SK-N-SH (cell line): ENCODE results near the gene SINHCAF. TPM values are rescaled to one million over a fixed set of nuclear protein-coding genes. Genes with fewer than 3 reads are reported as not detected.

ENCODE experiments used
- CTCF ChIA-PET: fragments of 300-600, 350-600 bp; formaldehyde crosslinking; extraction: SDS; loops from one replicate; lab custom pipeline; 2021; lab: Yijun Ruan, JAX
- POLR2A ChIA-PET: fragments of 350-600 bp; sonication (Branson Sonifier 250); formaldehyde crosslinking; extraction: SDS; loops from one replicate; lab custom pipeline; 2020; ENCODE audit warnings: antibody characterized with exemption, inconsistent platforms; lab: Yijun Ruan, JAX
- DNase-seq: peaks from one replicate; pipeline ENCODE4 v3.0.0; 2012
- H2AFZ ChIP-seq: fragments of 200-600 bp; sonication (generic); 2 replicates; pipeline ENCODE4 v1.8.1; 2016; ENCODE audit warnings: antibody characterized with exemption, mild to moderate bottlenecking, low read depth
- H3F3A ChIP-seq: fragments of 200-600 bp; sonication (generic); replicated peaks from 2 replicates; pipeline ENCODE3; 2016; ENCODE audit warnings: antibody characterized with exemption, mild to moderate bottlenecking; ENCODE audit not compliant: insufficient read depth
- H3K27ac ChIP-seq, 2 experiments: fragments of 200-500 bp in 1 of 2; fragments of 200-600 bp in 1 of 2; sonication (Bioruptor generic) in 1 of 2; sonication (generic), shearing (Covaris generic) in 1 of 2; 2 replicates each; pipeline versions ENCODE4 v1.5.1 to v1.6.1; 2014 to 2016; ENCODE audit warnings: low read depth in 2 of 2, inconsistent platforms in 1 of 2, low read length in 1 of 2, mild to moderate bottlenecking in 1 of 2, mixed read lengths in 1 of 2
- H3K27me3 ChIP-seq: fragments of 200-600 bp; sonication (generic), shearing (Covaris generic); 2 replicates; pipeline ENCODE4 v1.6.1; 2016; ENCODE audit warnings: mixed run types; ENCODE audit not compliant: insufficient read depth
- H3K36me3 ChIP-seq, 2 experiments: fragments of 200-500 bp in 1 of 2; fragments of 200-600 bp in 1 of 2; sonication (Bioruptor generic) in 1 of 2; sonication (generic) in 1 of 2; replicated peaks in 1 of 2; 2 replicates each; pipeline versions ENCODE3 to v1.5.1; 2014 to 2016; ENCODE audit warnings: low read length in 1 of 2, mild to moderate bottlenecking in 1 of 2; ENCODE audit not compliant: insufficient read depth in 2 of 2, control insufficient read depth in 1 of 2
- H3K4me1 ChIP-seq, 2 experiments: fragments of 200-500 bp in 1 of 2; fragments of 200-600 bp in 1 of 2; sonication (Bioruptor generic) in 1 of 2; sonication (generic), shearing (Covaris generic) in 1 of 2; 2 replicates each; pipeline versions ENCODE4 v1.5.1 to v1.6.1; 2014 to 2016; ENCODE audit warnings: low read depth in 1 of 2, low read length in 1 of 2, mixed run types in 1 of 2; ENCODE audit not compliant: insufficient read depth in 2 of 2, control insufficient read depth in 1 of 2
- H3K4me2 ChIP-seq: fragments of 200-600 bp; sonication (generic), shearing (Covaris generic); 2 replicates; pipeline ENCODE4 v1.6.1; 2017; ENCODE audit warnings: mixed run types
- H3K4me3 ChIP-seq, 2 experiments: fragments of 200-500 bp in 1 of 2; fragments of 200-600 bp in 1 of 2; sonication (Bioruptor generic) in 1 of 2; sonication (generic), shearing (Covaris generic) in 1 of 2; 2 replicates each; pipeline versions ENCODE4 v1.5.1 to v1.8.1; 2014 to 2016; ENCODE audit warnings: low read depth in 2 of 2, inconsistent platforms in 1 of 2, low read length in 1 of 2, mild to moderate bottlenecking in 1 of 2, mixed read lengths in 1 of 2, moderate library complexity in 1 of 2
- H3K79me2 ChIP-seq: fragments of 200-600 bp; sonication (generic); 2 replicates; pipeline ENCODE4 v1.8.1; 2017; ENCODE audit warnings: mild to moderate bottlenecking; ENCODE audit not compliant: insufficient read depth
- H3K9ac ChIP-seq: fragments of 200-600 bp; sonication (generic); 2 replicates; pipeline ENCODE4 v1.6.1; 2017; ENCODE audit warnings: mixed run types
- H3K9me2 ChIP-seq: fragments of 200-600 bp; sonication (generic); 2 replicates; pipeline ENCODE4 v1.6.1; 2017; ENCODE audit warnings: mixed run types
- H3K9me3 ChIP-seq: fragments of 200-600 bp; sonication (generic); 2 replicates; pipeline ENCODE4 v1.6.1; 2017; ENCODE audit warnings: mixed run types, mild to moderate bottlenecking, moderate library complexity
- H4K20me1 ChIP-seq: fragments of 200-600 bp; sonication (generic); 2 replicates; pipeline ENCODE4 v1.6.1; 2017; ENCODE audit warnings: mild to moderate bottlenecking, mixed run types; ENCODE audit not compliant: insufficient read depth
- CHD2 ChIP-seq: fragments of 150-350 bp; IDR thresholded peaks from 2 replicates; pipeline ENCODE4 v1.6.1; 2018; ENCODE audit warnings: low read length; ENCODE audit not compliant: partially characterized antibody
- EZH2phosphoT487 ChIP-seq: fragments of 200-600 bp; sonication (generic); IDR thresholded peaks from 2 replicates; pipeline ENCODE4 v1.6.1; 2017; ENCODE audit warnings: low read depth, mixed run types, mild to moderate bottlenecking, antibody characterized with exemption, moderate library complexity, borderline replicate concordance
- FOSL2 ChIP-seq: IDR thresholded peaks from 2 replicates; pipeline ENCODE4 v1.4.0; 2012; ENCODE audit warnings: low read depth, mild to moderate bottlenecking, moderate library complexity, borderline replicate concordance
- GATA2 ChIP-seq: sonication (generic); formaldehyde crosslinking; IDR thresholded peaks from 2 replicates; pipeline ENCODE4 v1.5.0; 2020; ENCODE audit warnings: mild to moderate bottlenecking, missing genetic modification reagents
- MEF2A ChIP-seq: IDR thresholded peaks from 2 replicates; pipeline ENCODE4 v1.4.0; 2012; ENCODE audit warnings: low read depth, borderline replicate concordance
- MXI1 ChIP-seq: IDR thresholded peaks from 2 replicates; pipeline ENCODE4 v1.6.1; 2012; ENCODE audit warnings: mild to moderate bottlenecking, low read depth, low read length, improper control_type of control experiment
- NFIC ChIP-seq: IDR thresholded peaks from 2 replicates; pipeline ENCODE4 v1.4.0; 2012; ENCODE audit warnings: borderline replicate concordance
- NRF1 ChIP-seq: IDR thresholded peaks from 2 replicates; pipeline ENCODE4 v1.6.1; 2012; ENCODE audit warnings: low read depth, mild to moderate bottlenecking, low read length
- PBX3 ChIP-seq: IDR thresholded peaks from 2 replicates; pipeline ENCODE4; 2012
- POLR2AphosphoS5 ChIP-seq: IDR thresholded peaks from 2 replicates; pipeline ENCODE4 v1.6.1; 2012; ENCODE audit warnings: low read depth, low read length
- RAD21 ChIP-seq: IDR thresholded peaks from 2 replicates; pipeline ENCODE4 v1.6.1; 2012; ENCODE audit warnings: mild to moderate bottlenecking, low read length
- RCOR1 ChIP-seq: fragments of 150-350 bp; IDR thresholded peaks from 2 replicates; pipeline ENCODE4 v1.6.1; 2017; ENCODE audit warnings: antibody characterized with exemption, low read length
- RFX5 ChIP-seq: IDR thresholded peaks from 2 replicates; pipeline ENCODE4 v1.6.1; 2012; ENCODE audit warnings: mild to moderate bottlenecking, improper control_type of control experiment, low read length
- SIN3A ChIP-seq: IDR thresholded peaks from 2 replicates; pipeline ENCODE4 v1.6.1; 2012; ENCODE audit warnings: low read depth, mild to moderate bottlenecking, low read length, moderate library complexity, borderline replicate concordance
- SMC3 ChIP-seq: IDR thresholded peaks from 2 replicates; pipeline ENCODE4 v1.6.1; 2012; ENCODE audit warnings: low read depth, low read length, improper control_type of control experiment
- TAF1 ChIP-seq: IDR thresholded peaks from 2 replicates; pipeline ENCODE4 v1.6.1; 2012; ENCODE audit warnings: low read depth, mild to moderate bottlenecking, low read length, moderate library complexity, borderline replicate concordance
- TCF12 ChIP-seq: IDR thresholded peaks from 2 replicates; pipeline ENCODE4 v1.4.0; 2012
- USF2 ChIP-seq: fragments of 150-350 bp; IDR thresholded peaks from 2 replicates; pipeline ENCODE4 v1.6.1; 2017; ENCODE audit warnings: antibody characterized with exemption, low read length, low read depth, borderline replicate concordance
- ZBTB33 ChIP-seq: IDR thresholded peaks from 2 replicates; pipeline ENCODE4 v1.4.0; 2012; ENCODE audit warnings: low read depth, borderline replicate concordance
- WGBS: methylation state at CpG from one replicate; pipeline ENCODE4 v1.1.6; 2017; ENCODE audit warnings: low lambda C conversion rate; 5-methylcytosine and 5-hydroxymethylcytosine counted together
- polyA plus RNA-seq, 3 experiments: library from polyadenylated mRNA; depleted of rRNA; stranded (reverse); fragments of >200 nt; gene quantifications; 2 replicates each; pipeline ENCODE4 v1.2.3, GENCODE V29; 2012
- TF ChIP-seq, protein P1 (sequence below): IDR thresholded peaks from 2 replicates; pipeline ENCODE4 v1.4.0; 2012; ENCODE audit warnings: low read depth
- TF ChIP-seq, protein P2 (sequence below): IDR thresholded peaks from 2 replicates; pipeline ENCODE4 v1.4.0; 2012; ENCODE audit warnings: low read depth, borderline replicate concordance

Gene SINHCAF
- polyA plus RNA-seq, 1 of the 3 experiments (the other 2 are of a cell fraction): 22.2 TPM

DNA sequence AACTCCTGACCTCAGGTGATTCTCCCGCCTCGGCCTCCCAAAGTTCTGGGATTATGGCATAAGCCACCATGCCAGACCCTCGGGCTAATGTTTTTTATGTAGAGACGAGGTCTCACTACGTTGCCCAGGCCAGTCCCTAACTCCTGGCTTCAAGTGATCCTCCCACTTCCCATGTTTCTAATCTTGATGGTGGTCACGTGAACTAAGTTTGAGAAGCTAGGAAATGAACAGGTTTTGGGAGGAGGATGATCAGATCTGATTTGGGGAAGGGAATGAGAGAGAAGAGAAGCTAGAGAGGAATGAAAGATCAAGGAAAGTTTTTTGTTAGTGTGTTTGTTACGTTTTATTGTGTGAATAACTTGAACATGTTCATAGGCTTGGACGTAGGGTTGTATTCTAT lies 17.2 kb upstream of the SINHCAF start (continued):
- TF ChIP-seq ZBTB33 (no peak), MEF2A (no peak), SMC3 (no peak), NFIC (no peak)
- TF ChIP-seq, protein P1, sequence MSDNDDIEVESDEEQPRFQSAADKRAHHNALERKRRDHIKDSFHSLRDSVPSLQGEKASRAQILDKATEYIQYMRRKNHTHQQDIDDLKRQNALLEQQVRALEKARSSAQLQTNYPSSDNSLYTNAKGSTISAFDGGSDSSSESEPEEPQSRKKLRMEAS: no peak

DNA sequence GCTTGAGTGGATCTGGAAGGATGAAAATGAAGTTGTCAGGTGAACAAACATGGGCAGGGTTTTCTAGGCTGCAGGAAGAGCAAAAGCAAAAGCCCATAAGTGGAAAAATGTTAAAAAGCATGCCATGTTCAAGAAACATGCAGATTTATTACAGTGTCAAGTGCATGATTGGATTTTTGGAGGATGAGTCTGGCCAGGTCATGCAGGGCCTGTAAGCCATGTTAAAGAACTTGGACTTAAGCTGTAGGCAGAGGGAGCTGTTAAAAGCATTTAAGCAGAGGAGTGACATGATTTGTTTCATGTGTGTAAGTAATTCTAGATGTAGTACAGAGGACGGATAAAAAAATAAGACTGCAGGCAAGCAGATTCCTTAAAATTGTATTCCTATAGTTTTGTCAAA lies 16.3 kb upstream of the SINHCAF start:
- CTCF ChIA-PET: no interaction called here
- Histone ChIP-seq H3F3A (no peaks in the 10 kb centered on the region), H4K20me1 (no peaks in the 10 kb centered on the region), H3K4me2 (no peak overlapping the region), H3K79me2 (no peaks in the 10 kb centered on the region), H3K9me3 (no peaks in the 10 kb centered on the region), H3K27me3 (no peaks in the 10 kb centered on the region), H3K4me1 (no peaks in the 10 kb centered on the region), H3K9ac (no peak overlapping the region), H2AFZ (no peak overlapping the region)
- 83% methylated on average over 1 of the region's 1 CpG for WGBS
- no peak for DNase-seq
- TF ChIP-seq RFX5 (no peak), FOSL2 (no peak), POLR2AphosphoS5 (no peak), TAF1 (no peak), CHD2 (no peak), USF2 (no peak), SMC3 (no peak), PBX3 (no peak), TCF12 (no peak), NRF1 (no peak), EZH2phosphoT487 (no peak), RCOR1 (no peak), SIN3A (no peak), GATA2 (CRISPR knock-in tag) (no peak), RAD21 (no peak), MXI1 (no peak)
- TF ChIP-seq, protein P2, sequence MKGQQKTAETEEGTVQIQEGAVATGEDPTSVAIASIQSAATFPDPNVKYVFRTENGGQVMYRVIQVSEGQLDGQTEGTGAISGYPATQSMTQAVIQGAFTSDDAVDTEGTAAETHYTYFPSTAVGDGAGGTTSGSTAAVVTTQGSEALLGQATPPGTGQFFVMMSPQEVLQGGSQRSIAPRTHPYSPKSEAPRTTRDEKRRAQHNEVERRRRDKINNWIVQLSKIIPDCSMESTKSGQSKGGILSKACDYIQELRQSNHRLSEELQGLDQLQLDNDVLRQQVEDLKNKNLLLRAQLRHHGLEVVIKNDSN: no peak
- TF ChIP-seq, all 33 proteins: peak for 0
- no peaks in the 10 kb centered on the region for H3K36me3 ChIP-seq
- H3K4me3 ChIP-seq: no peak overlapping the region
- POLR2A ChIA-PET: no interaction called here
- H3K9me2 ChIP-seq: no peaks in the 10 kb centered on the region
- H3K27ac ChIP-seq: no peak overlapping the region
